ENCODE data around the gene PTPRK.

DNA sequence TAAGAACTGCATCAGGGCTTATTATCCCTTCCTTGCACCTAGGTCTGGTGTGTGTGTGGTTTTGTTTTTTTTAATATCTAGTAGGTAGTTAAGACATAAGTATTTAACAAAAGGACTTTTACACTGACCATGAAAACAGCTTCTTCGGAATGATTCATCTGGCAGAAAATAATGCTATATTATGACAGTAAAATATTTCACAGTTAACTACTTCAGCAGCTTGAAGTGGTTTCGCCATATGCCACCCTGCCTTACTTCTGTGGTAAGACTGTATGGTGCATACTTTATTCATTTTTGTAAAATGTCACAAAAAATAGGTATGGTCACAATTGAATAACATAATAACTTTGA lies 858 bp upstream of the PTPRK start:
- TF ChIP-seq, protein P1, sequence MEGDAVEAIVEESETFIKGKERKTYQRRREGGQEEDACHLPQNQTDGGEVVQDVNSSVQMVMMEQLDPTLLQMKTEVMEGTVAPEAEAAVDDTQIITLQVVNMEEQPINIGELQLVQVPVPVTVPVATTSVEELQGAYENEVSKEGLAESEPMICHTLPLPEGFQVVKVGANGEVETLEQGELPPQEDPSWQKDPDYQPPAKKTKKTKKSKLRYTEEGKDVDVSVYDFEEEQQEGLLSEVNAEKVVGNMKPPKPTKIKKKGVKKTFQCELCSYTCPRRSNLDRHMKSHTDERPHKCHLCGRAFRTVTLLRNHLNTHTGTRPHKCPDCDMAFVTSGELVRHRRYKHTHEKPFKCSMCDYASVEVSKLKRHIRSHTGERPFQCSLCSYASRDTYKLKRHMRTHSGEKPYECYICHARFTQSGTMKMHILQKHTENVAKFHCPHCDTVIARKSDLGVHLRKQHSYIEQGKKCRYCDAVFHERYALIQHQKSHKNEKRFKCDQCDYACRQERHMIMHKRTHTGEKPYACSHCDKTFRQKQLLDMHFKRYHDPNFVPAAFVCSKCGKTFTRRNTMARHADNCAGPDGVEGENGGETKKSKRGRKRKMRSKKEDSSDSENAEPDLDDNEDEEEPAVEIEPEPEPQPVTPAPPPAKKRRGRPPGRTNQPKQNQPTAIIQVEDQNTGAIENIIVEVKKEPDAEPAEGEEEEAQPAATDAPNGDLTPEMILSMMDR (IDR thresholded peaks at IDR 0.05 in 2 of 3, conservative IDR thresholded peaks at IDR 0.05 in 1 of 3; ENCODE audit: borderline replicate concordance in 1 of 3, insufficient read depth in 1 of 3, low read depth in 2 of 3, low read length in 2 of 3): no peak
- TF ChIP-seq ELF1 (IDR thresholded peaks at IDR 0.05; ENCODE audit: borderline replicate concordance, low read depth): no peak
- no peak for TF ChIP-seq YY1 (IDR thresholded peaks at IDR 0.05; ENCODE audit: extremely low read depth, insufficient replicate concordance, low read depth, low read length)
- TF ChIP-seq JUND (IDR thresholded peaks at IDR 0.05): no peak
- TF ChIP-seq POLR2A (IDR thresholded peaks at IDR 0.05; ENCODE audit: borderline replicate concordance, extremely low read depth, insufficient read depth, insufficient read length): no peak
- TF ChIP-seq RAD21 (IDR thresholded peaks at IDR 0.05; ENCODE audit: low read depth): no peak
- TF ChIP-seq, protein P2, sequence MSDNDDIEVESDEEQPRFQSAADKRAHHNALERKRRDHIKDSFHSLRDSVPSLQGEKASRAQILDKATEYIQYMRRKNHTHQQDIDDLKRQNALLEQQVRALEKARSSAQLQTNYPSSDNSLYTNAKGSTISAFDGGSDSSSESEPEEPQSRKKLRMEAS (IDR thresholded peaks at IDR 0.05): no peak
- TF ChIP-seq EGR1 (IDR thresholded peaks at IDR 0.05; ENCODE audit: low read depth): no peak
- no peak for TF ChIP-seq EZH2 (IDR thresholded peaks at IDR 0.05)
- no peak for TF ChIP-seq FOSL1 (IDR thresholded peaks at IDR 0.05; ENCODE audit: low read depth)
- TF ChIP-seq, protein P3, sequence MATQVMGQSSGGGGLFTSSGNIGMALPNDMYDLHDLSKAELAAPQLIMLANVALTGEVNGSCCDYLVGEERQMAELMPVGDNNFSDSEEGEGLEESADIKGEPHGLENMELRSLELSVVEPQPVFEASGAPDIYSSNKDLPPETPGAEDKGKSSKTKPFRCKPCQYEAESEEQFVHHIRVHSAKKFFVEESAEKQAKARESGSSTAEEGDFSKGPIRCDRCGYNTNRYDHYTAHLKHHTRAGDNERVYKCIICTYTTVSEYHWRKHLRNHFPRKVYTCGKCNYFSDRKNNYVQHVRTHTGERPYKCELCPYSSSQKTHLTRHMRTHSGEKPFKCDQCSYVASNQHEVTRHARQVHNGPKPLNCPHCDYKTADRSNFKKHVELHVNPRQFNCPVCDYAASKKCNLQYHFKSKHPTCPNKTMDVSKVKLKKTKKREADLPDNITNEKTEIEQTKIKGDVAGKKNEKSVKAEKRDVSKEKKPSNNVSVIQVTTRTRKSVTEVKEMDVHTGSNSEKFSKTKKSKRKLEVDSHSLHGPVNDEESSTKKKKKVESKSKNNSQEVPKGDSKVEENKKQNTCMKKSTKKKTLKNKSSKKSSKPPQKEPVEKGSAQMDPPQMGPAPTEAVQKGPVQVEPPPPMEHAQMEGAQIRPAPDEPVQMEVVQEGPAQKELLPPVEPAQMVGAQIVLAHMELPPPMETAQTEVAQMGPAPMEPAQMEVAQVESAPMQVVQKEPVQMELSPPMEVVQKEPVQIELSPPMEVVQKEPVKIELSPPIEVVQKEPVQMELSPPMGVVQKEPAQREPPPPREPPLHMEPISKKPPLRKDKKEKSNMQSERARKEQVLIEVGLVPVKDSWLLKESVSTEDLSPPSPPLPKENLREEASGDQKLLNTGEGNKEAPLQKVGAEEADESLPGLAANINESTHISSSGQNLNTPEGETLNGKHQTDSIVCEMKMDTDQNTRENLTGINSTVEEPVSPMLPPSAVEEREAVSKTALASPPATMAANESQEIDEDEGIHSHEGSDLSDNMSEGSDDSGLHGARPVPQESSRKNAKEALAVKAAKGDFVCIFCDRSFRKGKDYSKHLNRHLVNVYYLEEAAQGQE (IDR thresholded peaks at IDR 0.05; ENCODE audit: low read depth): no peak
- no peak for TF ChIP-seq SP1 (IDR thresholded peaks at IDR 0.05; ENCODE audit: low read depth)
